K562 (cell line): Measurements from ENCODE around the gene PDE6C. TPM values are rescaled to one million over a fixed set of nuclear protein-coding genes. Genes with fewer than 3 reads are reported as not detected.

Experiments
- ATAC-seq: fragments of 200-7000 bp; cut with Tn5 transposase; 3 replicates; pipeline ENCODE4 v1.9.1; 2020; ENCODE audit warnings: moderate library complexity
- BruUV-seq: library from RNA; stranded (reverse); fragments of 400-500 nt; replicated peaks from 2 replicates; lab custom pipeline; 2021; lab: Mats Ljungman, UMichigan
- CTCF ChIA-PET: fragments of 300-600 bp; formaldehyde crosslinking; extraction: SDS; loops from one replicate; lab custom pipeline; 2021; ENCODE audit warnings: low intra/inter-chr PET ratio; lab: Yijun Ruan, JAX
- POLR2A ChIA-PET: fragments of 300-600, 350-650 bp; sonication (Branson Sonifier 250); formaldehyde crosslinking; extraction: SDS; loops from one replicate; lab custom pipeline; 2021; ENCODE audit warnings: antibody characterized with exemption, inconsistent platforms; lab: Yijun Ruan, JAX
- DNase-seq, 4 experiments: peaks; one replicate each; pipeline versions ENCODE4 v3.0.0 to v3.0.0-alpha.2; 2011 to 2018; ENCODE audit warnings: low spot score in 3 of 4, mixed read lengths in 3 of 4; ENCODE audit errors: extremely low read depth in 1 of 4
- FAIRE-seq: peaks from 2 replicates; lab custom pipeline; 2011; peaks lifted over from hg19 to GRCh38; lab: Jason Lieb, UNC
- H2AFZ ChIP-seq: 2 replicates; pipeline ENCODE4 v1.6.0; 2011; ENCODE audit warnings: low read depth, low read length, control low read depth, inconsistent platforms
- H3K27ac ChIP-seq: fragments of 200-600 bp; 3 replicates; pipeline ENCODE4 v1.8.0; 2011; ENCODE audit warnings: low read depth, mild to moderate bottlenecking, control low read depth, inconsistent platforms, low read length, moderate library complexity, mixed read lengths; ENCODE audit errors: extremely low read depth
- H3K27me3 ChIP-seq, 2 experiments: fragments of 300-600 bp in 1 of 2; 2 replicates in 1 of 2; 3 replicates in 1 of 2; pipeline versions ENCODE4 v1.6.0 to v1.8.0; 2011; ENCODE audit warnings: inconsistent platforms in 2 of 2, low read length in 2 of 2, mild to moderate bottlenecking in 1 of 2, mixed read lengths in 1 of 2, moderate library complexity in 1 of 2; ENCODE audit not compliant: control insufficient read depth in 2 of 2, insufficient read depth in 2 of 2
- H3K36me3 ChIP-seq: fragments of 300-600 bp; 3 replicates; pipeline ENCODE4 v1.8.0; 2011; ENCODE audit warnings: mild to moderate bottlenecking, low read length, inconsistent platforms; ENCODE audit not compliant: control insufficient read depth, insufficient read depth
- H3K4me1 ChIP-seq, 2 experiments: fragments of 200-600 bp in 1 of 2; replicated peaks in 1 of 2; 2 replicates in 1 of 2; 3 replicates in 1 of 2; pipeline versions ENCODE4 v1.5.1 to v1.8.0; 2011; ENCODE audit warnings: inconsistent platforms in 2 of 2, low read length in 2 of 2, mild to moderate bottlenecking in 1 of 2, mixed read lengths in 1 of 2, moderate library complexity in 1 of 2; ENCODE audit not compliant: control insufficient read depth in 2 of 2, insufficient read depth in 2 of 2
- H3K4me2 ChIP-seq: 2 replicates; pipeline ENCODE4 v1.6.1; 2011; ENCODE audit warnings: low read length, control low read depth, inconsistent platforms, mixed read lengths; ENCODE audit not compliant: insufficient read depth
- H3K4me3 ChIP-seq: fragments of 200-600 bp; sonication (generic), shearing (Covaris generic); 2 replicates; pipeline ENCODE4 v1.5.1; 2016; ENCODE audit warnings: control low read depth, inconsistent platforms
- H3K79me2 ChIP-seq: fragments of 200-600 bp; 3 replicates; pipeline ENCODE4 v1.8.0; 2011; ENCODE audit warnings: low read length, inconsistent platforms; ENCODE audit not compliant: control insufficient read depth, insufficient read depth
- H3K9ac ChIP-seq, 2 experiments: 2 replicates each; pipeline versions ENCODE4 v1.6.0 to v1.6.1; 2011; ENCODE audit warnings: low read depth in 2 of 2, low read length in 2 of 2, control low read depth in 1 of 2, inconsistent platforms in 1 of 2, mild to moderate bottlenecking in 1 of 2, mixed read lengths in 1 of 2; ENCODE audit not compliant: insufficient read depth in 1 of 2
- H3K9me1 ChIP-seq: one replicate; pipeline ENCODE4 v1.6.0; 2011; ENCODE audit warnings: inconsistent platforms, mild to moderate bottlenecking, low read length, moderate library complexity; ENCODE audit not compliant: control insufficient read depth, insufficient read depth
- H3K9me3 ChIP-seq: replicated peaks from 2 replicates; pipeline ENCODE4 v1.5.1; 2011; ENCODE audit warnings: low read depth, low read length, inconsistent platforms; ENCODE audit not compliant: control insufficient read depth, insufficient read depth
- H4K20me1 ChIP-seq: replicated peaks from 2 replicates; pipeline ENCODE4 v1.6.1; 2011; ENCODE audit warnings: low read length, inconsistent platforms, mixed read lengths; ENCODE audit not compliant: control insufficient read depth, insufficient read depth
- CREBBP ChIP-seq: IDR thresholded peaks from one replicate; pipeline ENCODE4 v1.6.1; 2012; ENCODE audit warnings: low read depth, mild to moderate bottlenecking, control low read depth, inconsistent platforms, low read length
- GABPB2 ChIP-seq: fragments of 250-450 bp; sonication (Bioruptor Pico); conservative IDR thresholded peaks from 2 replicates; pipeline ENCODE4 v1.5.1; 2021; ENCODE audit warnings: mild to moderate bottlenecking
- PCBP1 ChIP-seq: fragments of 200-400 bp; formaldehyde crosslinking; IDR thresholded peaks from 2 replicates; pipeline ENCODE4 v1.6.1; 2018; ENCODE audit warnings: mild to moderate bottlenecking, low read depth, low read length; ENCODE audit not compliant: poor library complexity, severe bottlenecking
- RERE ChIP-seq: sonication (generic); formaldehyde crosslinking; IDR thresholded peaks from 2 replicates; pipeline ENCODE4 v1.8.0; 2023; ENCODE audit warnings: missing genetic modification reagents, mild to moderate bottlenecking, borderline replicate concordance
- ZBTB49 ChIP-seq: sonication (generic); formaldehyde crosslinking; IDR thresholded peaks from 2 replicates; pipeline ENCODE4 v1.8.0; 2022; ENCODE audit warnings: missing genetic modification reagents, mild to moderate bottlenecking, borderline replicate concordance
- ZBTB5 ChIP-seq: fragments of 450-650 bp; IDR thresholded peaks from 2 replicates; pipeline ENCODE4 v1.6.1; 2017; ENCODE audit warnings: antibody characterized with exemption
- ZNF76 ChIP-seq: fragments of 250-450 bp; sonication (Bioruptor Pico); IDR thresholded peaks from 2 replicates; pipeline ENCODE4 v1.4.0; 2020; ENCODE audit warnings: mild to moderate bottlenecking, moderate library complexity, borderline replicate concordance
- WGBS: fragments of 100-300 bp; shearing (Covaris generic); methylation state at CpG from one replicate; pipeline ENCODE4 v1.1.6; 2016; ENCODE audit warnings: low coverage, mixed read lengths; ENCODE audit not compliant: insufficient coverage; ENCODE audit errors: missing lambda C conversion rate; 5-methylcytosine and 5-hydroxymethylcytosine counted together
- in situ Hi-C: fragments of 300-500 bp; cut with MboI; formaldehyde crosslinking; loops from 4 replicates; pipeline ENCODE4 v1.15.0; 2018; ENCODE audit warnings: inconsistent platforms, mixed read lengths
- intact Hi-C: fragments of 100-400 bp; cut with micrococcal nuclease; formaldehyde crosslinking; loops from 2 replicates; pipeline ENCODE4 v1.14.2; 2022
- polyA plus RNA-seq, 8 experiments: library from polyadenylated mRNA; depleted of rRNA in 4 of 8; stranded (reverse) in 5 of 8; unstranded in 3 of 8; fragments of >200 nt; fragmentation: Nextera tagmentation in 2 of 8; fragmentation: Illumina TruSeq in 1 of 8; extraction: Ambion mirVana in 2 of 8; extraction: Trizol in 1 of 8; gene quantifications; 2 replicates each; pipeline versions ENCODE4 v1.2.1 to v1.2.3, GENCODE V29; 2011 to 2014; ENCODE audit warnings: inconsistent platforms in 1 of 8, missing spikeins in 1 of 8
- total RNA-seq, 7 experiments: library from RNA; depleted of rRNA in 6 of 7; stranded (reverse); fragments of >200 nt in 6 of 7; fragmentation: Illumina TruSeq in 2 of 7; extraction: Trizol in 2 of 7; gene quantifications; 2 replicates each; pipeline versions ENCODE4 v1.2.1 to v1.2.3, GENCODE V29; 2011 to 2021; ENCODE audit warnings: low replicate concordance in 1 of 7

PDE6C gene
- total and polyA plus RNA-seq, 9 of the 15 experiments (the other 6 are each of a cell fraction or from before 2014, with no cell fraction given), result not detected

DNA sequence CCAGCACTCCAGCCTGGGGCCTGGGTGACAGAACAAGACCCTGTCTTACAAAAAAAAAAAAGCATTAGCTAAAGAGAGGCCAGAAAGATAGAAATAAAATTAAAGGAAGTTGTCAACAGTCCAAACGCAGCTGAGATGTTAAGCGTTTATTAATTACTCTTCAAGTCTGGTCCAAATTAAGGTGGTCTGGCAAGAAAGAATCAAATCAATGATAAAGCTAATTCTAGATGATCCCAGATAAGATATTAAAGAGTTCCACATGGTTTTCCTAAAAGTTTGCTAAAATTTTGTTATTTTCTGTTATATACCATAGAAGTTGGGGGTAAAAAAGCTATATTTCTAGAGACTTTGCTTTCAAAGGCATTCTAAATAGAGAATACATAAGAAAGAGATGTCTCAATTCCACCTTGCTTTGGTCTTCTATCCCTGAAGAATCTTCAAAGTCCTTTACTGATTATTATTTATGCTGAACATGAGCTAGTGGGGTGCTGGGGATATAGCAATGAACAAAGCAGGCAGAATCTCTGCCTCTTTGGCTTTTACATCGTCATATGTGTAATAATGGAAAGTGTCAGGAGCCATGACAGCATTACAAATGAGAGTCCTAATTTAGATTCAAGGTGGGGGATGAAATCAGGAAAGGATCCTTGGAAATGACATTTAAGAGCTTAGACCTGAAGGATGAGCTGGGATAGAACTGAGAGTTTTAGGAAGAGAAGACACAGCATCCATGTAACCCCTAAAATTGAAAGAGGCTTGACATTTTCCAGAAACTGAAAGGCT lies 66.7 kb downstream of the PDE6C start:
- H3K27ac ChIP-seq, result no peak overlapping the region
- H3K79me2 ChIP-seq, result no peaks in the 10 kb centered on the region
- no peak for TF ChIP-seq ZBTB49 (CRISPR knock-in tag)
- TF ChIP-seq CREBBP, result no peak
- no peak for TF ChIP-seq RERE
- no peak for TF ChIP-seq ZNF76 (CRISPR knock-in tag)
- no peak for TF ChIP-seq ZBTB5
- no peak for TF ChIP-seq GABPB2
- TF ChIP-seq PCBP1, result no peak
- no peaks in the 10 kb centered on the region for H4K20me1 ChIP-seq
- BruUV-seq, result no TSS peak
- ATAC-seq, result no peak
- no peak overlapping the region for H3K9ac ChIP-seq
- in situ Hi-C loops, result no loop called here
- H3K36me3 ChIP-seq, result peaks cover 10% of the 10 kb centered on the region; the same call in 2 of the 3 replicates
- ChIA-PET POLR2A (interaction anchor here (0.6 kb wide), 1 partner anchor 120 kb away, joined by 3 read pairs; no protein-coding TSS in a partner anchor), CTCF (no interaction called here)
- H3K4me1 ChIP-seq, result no peaks in the 10 kb centered on the region
- H2AFZ ChIP-seq, result no peak overlapping the region
- H3K4me2 ChIP-seq, result no peak overlapping the region
- WGBS, result 92% methylated on average over 3 of the region's 3 CpGs
- intact Hi-C loops, result loop anchor here (10.0 kb wide), 1 partner anchor 304 kb away; no protein-coding TSS in a partner anchor
- no peak overlapping the region for H3K4me3 ChIP-seq
- DNase-seq, result no peak
- H3K9me3 ChIP-seq, result no peaks in the 10 kb centered on the region
- no peaks in the 10 kb centered on the region for H3K27me3 ChIP-seq
- FAIRE-seq, result no peak
- no peaks in the 10 kb centered on the region for H3K9me1 ChIP-seq
